NB4 (cell line): Measurements from ENCODE around the gene MYOM1.
A peak's percentile ranks its signal among the peaks of the same experiment; 100 is the strongest.

ENCODE experiments used
- DNase-seq: peaks from one replicate; pipeline ENCODE4 v3.0.0; 2010; ENCODE audit warnings: low read depth
- H3K4me3 ChIP-seq: one replicate; pipeline ENCODE4 v1.5.1; 2011; ENCODE audit warnings: mild to moderate bottlenecking, low read depth, low read length, moderate library complexity
- CTCF ChIP-seq: IDR thresholded peaks from one replicate; pipeline ENCODE4 v1.5.1; 2012; ENCODE audit warnings: low read depth, low read length
- MAX ChIP-seq: IDR thresholded peaks from 2 replicates; pipeline ENCODE4 v1.6.1; 2011; ENCODE audit warnings: low read depth, low read length
- MYC ChIP-seq: IDR thresholded peaks from 2 replicates; pipeline ENCODE4 v1.6.1; 2011; ENCODE audit warnings: low read depth, low read length
- POLR2A ChIP-seq: IDR thresholded peaks from 2 replicates; pipeline ENCODE4 v1.6.1; 2011; ENCODE audit warnings: mild to moderate bottlenecking; ENCODE audit not compliant: insufficient read length; ENCODE audit errors: extremely low read depth

The MYOM1 gene

GRCh38 chr18:3250237-3251107 is 30.7 kb upstream of the MYOM1 start:
- peak overlapping the region; percentile 46 for H3K4me3 ChIP-seq
- TF ChIP-seq POLR2A: no peak
- DNase-seq: no peak

GRCh38 chr18:3248658-3249359 is 29.0 kb upstream of the MYOM1 start:
- H3K4me3 ChIP-seq: peak overlapping the region; percentile 99
- TF ChIP-seq CTCF: no peak
- no peak for TF ChIP-seq MYC
- no peak for TF ChIP-seq MAX
- TF ChIP-seq POLR2A: no peak
- DNase-seq: peak; percentile 71

- TF ChIP-seq POLR2A (no peak), MYC (no peak), CTCF (no peak), MAX (no peak)
- DNase-seq: peak; percentile 65
- peak overlapping the region; percentile 99 for H3K4me3 ChIP-seq
These were observed 28.4 kb upstream of the MYOM1 start for GRCh38 chr18:3248062-3248657.

- DNase-seq: peak; percentile 99
- peak within 1 kb of the TSS; percentile 99 for H3K4me3 ChIP-seq
- TF ChIP-seq MYC (peak; percentile 81), MAX (peak; percentile 90), POLR2A (peak; percentile 84), CTCF (no peak)
These were observed 27.7 kb upstream of the MYOM1 start, which contains the start of gene MYL12A for GRCh38 chr18:3247240-3248061. Gene MYL12A, plus strand, starts transcription at chr18:3247801. Its CDS starts 5,447 bp downstream, at chr18:3253248.

GRCh38 chr18:3246635-3247239 is 27.0 kb upstream of the MYOM1 start:
- peak overlapping the region; percentile 60 for H3K4me3 ChIP-seq
- no peak for DNase-seq
- TF ChIP-seq MAX (no peak), POLR2A (no peak), MYC (no peak), CTCF (no peak)
